ENCODE results near the gene MNDA. TPM values are rescaled to one million over a fixed set of nuclear protein-coding genes. Genes with fewer than 3 reads are reported as not detected.
"Not testable (repeated sequence)": the region's sequence is repeated elsewhere in the genome, so short reads cannot be mapped to it uniquely, and the experiment has no call there.

MNDA gene
- polyA plus RNA-seq, 4 donors = 2.5 to 6.2 (median 3.7) TPM

- no peak for DNase-seq (ENCODE audit: low read depth in 4 of 4, low spot score in 3 of 4)
Measured at GRCh38 chr1:158836038-158836437, 4.9 kb downstream of the MNDA start.

DNA sequence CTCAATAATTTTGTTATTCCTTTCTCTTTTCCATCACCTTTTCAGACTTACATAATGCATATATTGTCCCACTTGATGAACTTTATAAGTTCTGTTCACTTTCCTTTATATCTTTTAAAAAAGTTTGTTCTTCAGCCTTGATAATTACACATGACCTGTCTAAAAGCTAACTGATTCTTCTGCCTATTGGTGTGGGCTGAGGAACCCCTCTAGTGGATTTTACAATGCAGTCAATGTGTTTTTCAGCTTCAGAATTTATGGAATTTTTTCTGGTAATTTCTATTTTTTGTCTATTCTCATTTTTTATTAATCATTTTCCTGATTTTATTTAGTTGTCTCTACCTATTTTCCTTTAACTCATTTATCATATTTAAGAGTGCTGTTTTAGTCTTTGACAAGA lies 7.5 kb downstream of the MNDA start:
- no peak for DNase-seq (ENCODE audit: low read depth in 4 of 4, low spot score in 3 of 4)

GRCh38 chr1:158839566-158839965 lies 8.4 kb downstream of the MNDA start:
- DNase-seq (ENCODE audit: low read depth in 4 of 4, low spot score in 3 of 4) = no peak

GRCh38 chr1:158840236-158840635 lies 9.1 kb downstream of the MNDA start:
- no peak for DNase-seq (ENCODE audit: low read depth in 4 of 4, low spot score in 3 of 4)

DNA sequence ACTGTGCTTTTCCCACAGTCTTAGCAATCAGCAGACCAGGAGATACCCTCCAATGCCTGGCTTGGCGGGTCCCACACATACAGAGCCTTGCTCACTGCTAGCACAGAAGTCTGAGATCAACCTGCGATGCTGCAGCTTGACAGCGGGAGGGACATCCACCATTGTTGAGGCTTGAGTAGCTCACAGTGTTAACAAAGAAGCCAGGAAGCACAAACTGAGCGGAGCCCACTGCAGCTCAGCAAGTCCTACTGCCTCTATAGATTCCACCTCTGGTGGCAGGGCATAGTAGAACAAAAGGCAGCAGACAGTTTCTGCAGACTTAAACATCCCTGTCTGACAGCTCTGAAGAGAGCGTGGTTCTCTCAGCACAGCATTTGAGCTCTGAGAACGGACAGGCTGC lies 33.4 kb downstream of the MNDA start:
- DNase-seq (ENCODE audit: low read depth in 4 of 4, low spot score in 3 of 4) = no peak

DNA sequence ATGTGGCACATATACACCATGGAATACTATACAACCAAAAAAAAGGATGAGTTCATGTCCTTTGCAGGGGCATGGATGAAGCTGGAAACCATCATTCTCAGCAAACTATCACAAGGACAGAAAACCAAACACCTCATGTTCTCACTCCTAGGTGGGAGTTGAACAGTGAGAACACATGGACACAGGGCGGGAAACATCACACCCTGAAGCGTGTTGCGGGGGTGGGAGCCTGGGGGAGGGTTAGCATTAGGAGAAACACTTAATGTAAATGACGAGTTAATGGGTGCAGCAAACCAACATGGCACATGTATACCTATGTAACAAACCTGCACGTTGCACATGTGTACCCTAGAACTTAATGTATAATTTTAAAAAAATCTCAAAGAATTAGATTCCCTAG lies 39.3 kb downstream of the MNDA start:
- DNase-seq (ENCODE audit: low read depth in 4 of 4, low spot score in 3 of 4) = not testable (repeated sequence)

- DNase-seq (ENCODE audit: low read depth in 4 of 4, low spot score in 3 of 4) = no peak
Measured at GRCh38 chr1:158873141-158873540, 42.0 kb downstream of the MNDA start.

- no peak for DNase-seq (ENCODE audit: low read depth in 4 of 4, low spot score in 3 of 4)
Measured at GRCh38 chr1:158893654-158894053, 62.5 kb downstream of the MNDA start.

DNA sequence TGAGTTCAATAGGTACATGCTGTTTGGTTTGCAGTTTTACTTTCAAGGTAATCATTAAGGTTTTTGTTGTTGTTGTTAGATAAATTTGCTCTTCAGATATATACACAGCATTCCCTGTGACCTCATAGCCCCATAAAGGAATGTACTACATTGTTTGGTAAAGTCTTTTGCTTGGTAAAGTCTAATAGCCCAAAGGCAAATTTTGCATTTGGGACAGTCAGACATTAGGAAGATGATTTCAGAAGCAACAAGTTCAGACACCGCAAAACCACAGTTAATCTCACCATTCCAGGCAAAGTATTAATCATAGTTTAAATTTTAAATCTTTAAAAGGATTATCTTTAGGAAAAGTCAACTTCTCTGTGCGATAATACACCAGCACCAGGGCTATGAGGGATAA lies 67.6 kb downstream of the MNDA start:
- no peak for DNase-seq (ENCODE audit: low read depth in 4 of 4, low spot score in 3 of 4)

Other genes starting within 250 kb of the MNDA start
- under 1 TPM; 0.03 to 0.06 (median 0.03) TPM for gene OR10Z1, start 226.1 kb upstream of the MNDA start, polyA plus RNA-seq (ENCODE audit: insufficient read length in 4 of 4)
- gene SPTA1, start 144.6 kb upstream of the MNDA start, polyA plus RNA-seq (ENCODE audit: insufficient read length in 4 of 4) = 1 to 10 TPM; 1.2 to 2.4 (median 1.3) TPM
- not detected for gene OR6K2, start 130.7 kb upstream of the MNDA start, polyA plus RNA-seq (ENCODE audit: insufficient read length in 4 of 4)
- gene OR6K3, start 110.6 kb upstream of the MNDA start, polyA plus RNA-seq (ENCODE audit: insufficient read length in 4 of 4) = under 1 TPM in 3 of 4 donors, not detected in 1; 0.08 to 0.13 (median 0.11) TPM
- not detected for gene OR6K6, start 76.6 kb upstream of the MNDA start, polyA plus RNA-seq (ENCODE audit: insufficient read length in 4 of 4)
- under 1 TPM in 1 of 4 donors, not detected in 3; 0.14 TPM for gene OR6N1, start 59.2 kb upstream of the MNDA start, polyA plus RNA-seq (ENCODE audit: insufficient read length in 4 of 4)
- not detected for gene OR6N2, start 50.1 kb upstream of the MNDA start, polyA plus RNA-seq (ENCODE audit: insufficient read length in 4 of 4)
- under 1 TPM; 0.13 to 0.35 (median 0.22) TPM for gene PYHIN1, start 100.2 kb downstream of the MNDA start, polyA plus RNA-seq (ENCODE audit: insufficient read length in 4 of 4)
- 10 to 100 TPM; 60.9 to 85.9 (median 63.0) TPM for gene IFI16, start 178.6 kb downstream of the MNDA start, polyA plus RNA-seq (ENCODE audit: insufficient read length in 4 of 4)
- gene AIM2, start 245.4 kb downstream of the MNDA start, polyA plus RNA-seq (ENCODE audit: insufficient read length in 4 of 4) = under 1 TPM in 3 of 4 donors, not detected in 1; 0.11 to 0.18 (median 0.13) TPM

All from right renal pelvis (tissue), 4 donors.